ENCODE data around the gene HOXB2. TPM values are rescaled to one million over a fixed set of nuclear protein-coding genes. Genes with fewer than 3 reads are reported as not detected.

HOXB2 gene
- total and polyA plus RNA-seq, 9 of the 15 experiments (the other 6 are each of a cell fraction or from before 2014, with no cell fraction given), result 2.1 to 97.7 (median 21.2) TPM

DNA sequence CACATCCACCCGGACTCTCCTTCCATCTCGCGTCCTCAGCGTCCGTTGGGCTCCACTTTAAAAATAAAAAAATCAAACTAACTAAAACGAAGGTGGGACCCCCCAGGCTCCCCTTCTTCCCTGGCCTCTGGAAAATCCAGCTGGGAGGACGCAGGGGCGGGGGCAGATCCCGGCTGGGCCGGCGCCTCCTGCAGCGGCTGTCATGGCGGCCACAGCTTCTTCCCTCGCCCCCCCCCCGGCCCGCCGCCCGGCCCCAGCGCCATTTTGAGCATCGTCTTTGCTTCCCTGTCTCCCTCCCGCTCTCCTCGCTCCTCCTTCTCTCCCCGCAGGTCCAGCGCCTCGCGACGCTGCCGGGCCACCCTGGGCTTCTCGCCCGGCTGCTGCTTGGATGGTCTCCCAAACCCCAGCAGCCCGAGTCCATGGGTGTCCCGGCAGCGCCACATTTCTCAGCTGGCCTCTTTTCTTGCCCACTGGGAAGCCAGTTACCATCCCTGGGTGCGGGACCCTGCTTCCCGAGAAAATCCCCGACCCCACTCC lies 3.3 kb downstream of the HOXB2 start (continued):
- TF ChIP-seq, protein P1, sequence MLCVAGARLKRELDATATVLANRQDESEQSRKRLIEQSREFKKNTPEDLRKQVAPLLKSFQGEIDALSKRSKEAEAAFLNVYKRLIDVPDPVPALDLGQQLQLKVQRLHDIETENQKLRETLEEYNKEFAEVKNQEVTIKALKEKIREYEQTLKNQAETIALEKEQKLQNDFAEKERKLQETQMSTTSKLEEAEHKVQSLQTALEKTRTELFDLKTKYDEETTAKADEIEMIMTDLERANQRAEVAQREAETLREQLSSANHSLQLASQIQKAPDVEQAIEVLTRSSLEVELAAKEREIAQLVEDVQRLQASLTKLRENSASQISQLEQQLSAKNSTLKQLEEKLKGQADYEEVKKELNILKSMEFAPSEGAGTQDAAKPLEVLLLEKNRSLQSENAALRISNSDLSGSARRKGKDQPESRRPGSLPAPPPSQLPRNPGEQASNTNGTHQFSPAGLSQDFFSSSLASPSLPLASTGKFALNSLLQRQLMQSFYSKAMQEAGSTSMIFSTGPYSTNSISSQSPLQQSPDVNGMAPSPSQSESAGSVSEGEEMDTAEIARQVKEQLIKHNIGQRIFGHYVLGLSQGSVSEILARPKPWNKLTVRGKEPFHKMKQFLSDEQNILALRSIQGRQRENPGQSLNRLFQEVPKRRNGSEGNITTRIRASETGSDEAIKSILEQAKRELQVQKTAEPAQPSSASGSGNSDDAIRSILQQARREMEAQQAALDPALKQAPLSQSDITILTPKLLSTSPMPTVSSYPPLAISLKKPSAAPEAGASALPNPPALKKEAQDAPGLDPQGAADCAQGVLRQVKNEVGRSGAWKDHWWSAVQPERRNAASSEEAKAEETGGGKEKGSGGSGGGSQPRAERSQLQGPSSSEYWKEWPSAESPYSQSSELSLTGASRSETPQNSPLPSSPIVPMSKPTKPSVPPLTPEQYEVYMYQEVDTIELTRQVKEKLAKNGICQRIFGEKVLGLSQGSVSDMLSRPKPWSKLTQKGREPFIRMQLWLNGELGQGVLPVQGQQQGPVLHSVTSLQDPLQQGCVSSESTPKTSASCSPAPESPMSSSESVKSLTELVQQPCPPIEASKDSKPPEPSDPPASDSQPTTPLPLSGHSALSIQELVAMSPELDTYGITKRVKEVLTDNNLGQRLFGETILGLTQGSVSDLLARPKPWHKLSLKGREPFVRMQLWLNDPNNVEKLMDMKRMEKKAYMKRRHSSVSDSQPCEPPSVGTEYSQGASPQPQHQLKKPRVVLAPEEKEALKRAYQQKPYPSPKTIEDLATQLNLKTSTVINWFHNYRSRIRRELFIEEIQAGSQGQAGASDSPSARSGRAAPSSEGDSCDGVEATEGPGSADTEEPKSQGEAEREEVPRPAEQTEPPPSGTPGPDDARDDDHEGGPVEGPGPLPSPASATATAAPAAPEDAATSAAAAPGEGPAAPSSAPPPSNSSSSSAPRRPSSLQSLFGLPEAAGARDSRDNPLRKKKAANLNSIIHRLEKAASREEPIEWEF (CRISPR knock-in tag; IDR thresholded peaks at IDR 0.05), result no peak
- no peak for TF ChIP-seq FOXK1 (CRISPR knock-in tag; IDR thresholded peaks at IDR 0.05; ENCODE audit: borderline replicate concordance)
- TF ChIP-seq, protein P2, sequence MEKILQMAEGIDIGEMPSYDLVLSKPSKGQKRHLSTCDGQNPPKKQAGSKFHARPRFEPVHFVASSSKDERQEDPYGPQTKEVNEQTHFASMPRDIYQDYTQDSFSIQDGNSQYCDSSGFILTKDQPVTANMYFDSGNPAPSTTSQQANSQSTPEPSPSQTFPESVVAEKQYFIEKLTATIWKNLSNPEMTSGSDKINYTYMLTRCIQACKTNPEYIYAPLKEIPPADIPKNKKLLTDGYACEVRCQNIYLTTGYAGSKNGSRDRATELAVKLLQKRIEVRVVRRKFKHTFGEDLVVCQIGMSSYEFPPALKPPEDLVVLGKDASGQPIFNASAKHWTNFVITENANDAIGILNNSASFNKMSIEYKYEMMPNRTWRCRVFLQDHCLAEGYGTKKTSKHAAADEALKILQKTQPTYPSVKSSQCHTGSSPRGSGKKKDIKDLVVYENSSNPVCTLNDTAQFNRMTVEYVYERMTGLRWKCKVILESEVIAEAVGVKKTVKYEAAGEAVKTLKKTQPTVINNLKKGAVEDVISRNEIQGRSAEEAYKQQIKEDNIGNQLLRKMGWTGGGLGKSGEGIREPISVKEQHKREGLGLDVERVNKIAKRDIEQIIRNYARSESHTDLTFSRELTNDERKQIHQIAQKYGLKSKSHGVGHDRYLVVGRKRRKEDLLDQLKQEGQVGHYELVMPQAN (IDR thresholded peaks at IDR 0.05; ENCODE audit: borderline replicate concordance), result no peak
- TF ChIP-seq YY1 (IDR thresholded peaks at IDR 0.05; ENCODE audit: borderline replicate concordance in 1 of 3, control insufficient read depth in 1 of 3, extremely low read depth in 1 of 3, insufficient read depth in 3 of 3, insufficient read length in 1 of 3, insufficient replicate concordance in 2 of 3, low read depth in 1 of 3, low read length in 2 of 3), result peak; percentile 64 to 96 (median 93)
- TF ChIP-seq, protein P3, sequence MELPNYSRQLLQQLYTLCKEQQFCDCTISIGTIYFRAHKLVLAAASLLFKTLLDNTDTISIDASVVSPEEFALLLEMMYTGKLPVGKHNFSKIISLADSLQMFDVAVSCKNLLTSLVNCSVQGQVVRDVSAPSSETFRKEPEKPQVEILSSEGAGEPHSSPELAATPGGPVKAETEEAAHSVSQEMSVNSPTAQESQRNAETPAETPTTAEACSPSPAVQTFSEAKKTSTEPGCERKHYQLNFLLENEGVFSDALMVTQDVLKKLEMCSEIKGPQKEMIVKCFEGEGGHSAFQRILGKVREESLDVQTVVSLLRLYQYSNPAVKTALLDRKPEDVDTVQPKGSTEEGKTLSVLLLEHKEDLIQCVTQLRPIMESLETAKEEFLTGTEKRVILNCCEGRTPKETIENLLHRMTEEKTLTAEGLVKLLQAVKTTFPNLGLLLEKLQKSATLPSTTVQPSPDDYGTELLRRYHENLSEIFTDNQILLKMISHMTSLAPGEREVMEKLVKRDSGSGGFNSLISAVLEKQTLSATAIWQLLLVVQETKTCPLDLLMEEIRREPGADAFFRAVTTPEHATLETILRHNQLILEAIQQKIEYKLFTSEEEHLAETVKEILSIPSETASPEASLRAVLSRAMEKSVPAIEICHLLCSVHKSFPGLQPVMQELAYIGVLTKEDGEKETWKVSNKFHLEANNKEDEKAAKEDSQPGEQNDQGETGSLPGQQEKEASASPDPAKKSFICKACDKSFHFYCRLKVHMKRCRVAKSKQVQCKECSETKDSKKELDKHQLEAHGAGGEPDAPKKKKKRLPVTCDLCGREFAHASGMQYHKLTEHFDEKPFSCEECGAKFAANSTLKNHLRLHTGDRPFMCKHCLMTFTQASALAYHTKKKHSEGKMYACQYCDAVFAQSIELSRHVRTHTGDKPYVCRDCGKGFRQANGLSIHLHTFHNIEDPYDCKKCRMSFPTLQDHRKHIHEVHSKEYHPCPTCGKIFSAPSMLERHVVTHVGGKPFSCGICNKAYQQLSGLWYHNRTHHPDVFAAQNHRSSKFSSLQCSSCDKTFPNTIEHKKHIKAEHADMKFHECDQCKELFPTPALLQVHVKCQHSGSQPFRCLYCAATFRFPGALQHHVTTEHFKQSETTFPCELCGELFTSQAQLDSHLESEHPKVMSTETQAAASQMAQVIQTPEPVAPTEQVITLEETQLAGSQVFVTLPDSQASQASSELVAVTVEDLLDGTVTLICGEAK (IDR thresholded peaks at IDR 0.05), result no peak
- TF ChIP-seq, protein P3 (CRISPR knock-in tag; IDR thresholded peaks at IDR 0.05), result no peak
- TF ChIP-seq ESRRB (CRISPR knock-in tag; IDR thresholded peaks at IDR 0.05; ENCODE audit: borderline replicate concordance), result no peak
- TF ChIP-seq ZZZ3 (IDR thresholded peaks at IDR 0.05), result no peak
- TF ChIP-seq FOXA3 (CRISPR knock-in tag; conservative IDR thresholded peaks at IDR 0.05 in 1 of 2, IDR thresholded peaks at IDR 0.05 in 1 of 2), result 0 out of 4 replicates have a peak, but pooled peaks of 1 of the 2 experiments have one; percentile 17
